ENCODE results near the gene ARHGAP32.

DNA sequence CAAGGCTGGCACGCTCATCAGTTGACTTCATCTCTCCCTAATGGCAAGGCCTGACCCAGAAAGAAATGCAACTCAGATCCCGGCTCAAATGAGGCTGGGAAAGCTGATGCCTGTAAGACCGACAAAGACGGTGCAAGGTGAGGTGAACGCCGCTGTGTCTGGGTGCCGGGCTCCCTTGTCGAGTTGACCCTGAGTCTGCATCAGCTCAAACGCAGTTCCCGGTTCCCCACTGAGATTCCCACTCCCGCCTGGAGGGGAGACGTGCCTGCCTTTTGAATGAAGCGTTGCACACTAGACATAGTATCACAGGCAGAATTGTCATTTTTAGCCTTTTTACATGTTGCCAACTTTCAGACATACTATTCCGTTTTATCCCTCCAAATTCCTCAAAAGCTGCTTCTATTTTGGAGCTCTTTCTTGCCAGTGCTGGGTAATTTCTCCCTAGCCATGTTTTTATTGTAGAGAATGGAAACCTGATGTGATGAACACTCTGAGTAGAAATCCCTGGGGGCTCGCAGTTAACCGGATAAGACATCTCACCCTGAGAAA, 248.6 kb downstream of the ARHGAP32 start:
- no peak for TF ChIP-seq CTCF (IDR thresholded peaks at IDR 0.05; ENCODE audit: low read depth, low read length, poor library complexity, severe bottlenecking)
- no peak for TF ChIP-seq EZH2phosphoT487 (IDR thresholded peaks at IDR 0.05; ENCODE audit: borderline replicate concordance, low read length)

All from DOHH2 (cell line).